ENCODE results near the gene TRAPPC12.
"Not testable (repeated sequence)": the region's sequence is repeated elsewhere in the genome, so short reads cannot be mapped to it uniquely, and the experiment has no call there.

TRAPPC12 gene

GRCh38 chr2:3487028-3487425 is 107.5 kb downstream of the TRAPPC12 start:
- no peak for DNase-seq (ENCODE audit: low read depth)

- DNase-seq (ENCODE audit: low read depth): no peak
These were observed 107.9 kb downstream of the TRAPPC12 start for GRCh38 chr2:3487432-3487831.

- DNase-seq (ENCODE audit: low read depth): no peak
These were observed 108.6 kb downstream of the TRAPPC12 start for GRCh38 chr2:3488061-3488531.

GRCh38 chr2:3488855-3489763 is 109.6 kb downstream of the TRAPPC12 start:
- DNase-seq (ENCODE audit: low read depth): no peak

DNA sequence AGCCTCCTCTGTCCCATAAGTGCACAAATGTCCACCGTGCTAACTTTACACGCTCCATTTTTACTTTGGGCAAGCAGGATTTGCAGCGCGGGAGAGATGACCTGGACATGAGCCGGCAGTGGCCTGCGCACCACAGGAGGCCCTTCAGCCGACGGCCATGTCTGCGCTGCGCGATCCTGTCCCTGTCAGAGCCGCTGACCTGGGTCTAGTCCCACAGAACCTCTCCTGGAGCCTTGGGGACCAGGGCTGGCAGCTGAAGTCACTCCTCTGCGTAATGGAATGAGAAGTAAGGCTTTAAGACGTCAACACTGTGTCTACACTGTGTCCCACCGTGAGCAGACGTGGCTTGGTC is 110.2 kb downstream of the TRAPPC12 start:
- no peak for DNase-seq (ENCODE audit: low read depth)

- no peak for DNase-seq (ENCODE audit: low read depth)
These were observed 111.0 kb downstream of the TRAPPC12 start for GRCh38 chr2:3490191-3491170.

DNA sequence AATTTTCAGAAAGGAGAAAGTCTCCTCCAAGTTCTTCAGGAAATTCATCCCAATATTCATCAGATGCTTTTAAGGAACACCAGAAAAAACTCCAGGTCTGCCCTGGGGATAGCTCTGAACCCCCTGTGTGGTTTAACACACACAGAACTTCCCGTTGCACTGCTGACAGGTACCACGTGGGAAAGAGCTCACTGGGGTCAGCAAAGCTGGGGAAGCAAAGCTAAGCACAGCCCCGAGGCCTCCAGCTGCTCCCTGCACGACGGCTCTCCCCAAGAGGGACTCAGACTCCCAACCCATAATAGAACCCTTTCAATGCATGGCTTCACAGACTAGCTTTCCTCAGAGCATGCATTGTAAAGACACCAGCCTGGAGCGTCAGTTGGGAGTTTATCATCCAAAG is 111.8 kb downstream of the TRAPPC12 start:
- no peak for DNase-seq (ENCODE audit: low read depth)

DNA sequence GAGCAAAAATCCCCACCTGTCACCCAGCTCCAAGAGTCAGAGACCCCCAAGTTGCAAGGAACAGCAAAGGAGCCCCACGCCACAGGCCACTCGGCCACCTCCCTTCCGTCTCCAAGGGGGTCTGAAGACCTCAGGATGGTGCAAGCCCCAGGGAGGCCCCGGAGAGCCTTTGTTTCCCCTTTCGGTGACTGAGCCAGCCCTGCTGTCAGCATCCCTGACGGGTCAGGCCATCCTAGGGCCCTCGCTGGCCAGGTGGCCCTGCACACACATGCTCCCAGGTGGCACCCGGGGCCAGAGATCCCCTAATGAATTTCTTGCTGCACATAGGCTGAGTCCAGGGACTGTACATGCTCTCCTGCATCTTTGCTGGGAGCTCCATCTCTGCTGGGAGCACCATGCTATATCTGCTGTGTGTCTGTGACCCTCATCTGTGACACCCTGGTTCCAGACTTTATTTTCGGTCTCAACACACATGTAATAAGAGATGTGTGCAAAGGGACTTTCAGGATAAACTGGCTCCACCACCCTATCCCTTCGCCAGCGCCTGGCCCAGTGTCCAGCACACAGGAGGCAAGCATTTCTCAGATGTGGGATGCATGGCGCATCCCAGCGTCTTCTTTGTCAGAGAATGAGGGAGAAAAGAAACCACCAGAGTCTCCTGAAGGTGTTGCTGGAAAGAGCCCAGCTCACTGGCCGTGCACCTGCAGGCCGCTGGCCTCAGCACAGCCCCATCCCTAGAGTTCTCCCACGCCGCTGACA is 112.4 kb downstream of the TRAPPC12 start:
- no peak for DNase-seq (ENCODE audit: low read depth)

DNA sequence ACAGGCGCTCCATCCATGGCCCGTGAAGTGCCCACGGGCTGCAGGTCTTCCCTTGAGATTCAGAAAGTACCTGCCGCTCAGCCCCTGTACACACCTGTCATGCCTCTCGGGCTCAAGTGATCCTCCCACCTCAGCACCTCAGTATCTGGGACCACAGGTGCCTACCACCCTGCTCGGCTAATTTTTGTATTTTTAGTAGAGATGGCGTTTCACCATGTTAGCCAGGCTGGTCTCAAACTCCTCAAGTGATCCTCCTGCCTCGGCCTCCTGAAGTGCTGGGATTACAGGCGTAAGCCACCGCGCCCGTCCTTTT is 112.9 kb downstream of the TRAPPC12 start:
- DNase-seq (ENCODE audit: low read depth): not testable (repeated sequence)

- DNase-seq (ENCODE audit: low read depth): no peak
These were observed 113.6 kb downstream of the TRAPPC12 start for GRCh38 chr2:3492951-3493614.

GRCh38 chr2:3493615-3494007 is 114.1 kb downstream of the TRAPPC12 start:
- no peak for DNase-seq (ENCODE audit: low read depth)

DNA sequence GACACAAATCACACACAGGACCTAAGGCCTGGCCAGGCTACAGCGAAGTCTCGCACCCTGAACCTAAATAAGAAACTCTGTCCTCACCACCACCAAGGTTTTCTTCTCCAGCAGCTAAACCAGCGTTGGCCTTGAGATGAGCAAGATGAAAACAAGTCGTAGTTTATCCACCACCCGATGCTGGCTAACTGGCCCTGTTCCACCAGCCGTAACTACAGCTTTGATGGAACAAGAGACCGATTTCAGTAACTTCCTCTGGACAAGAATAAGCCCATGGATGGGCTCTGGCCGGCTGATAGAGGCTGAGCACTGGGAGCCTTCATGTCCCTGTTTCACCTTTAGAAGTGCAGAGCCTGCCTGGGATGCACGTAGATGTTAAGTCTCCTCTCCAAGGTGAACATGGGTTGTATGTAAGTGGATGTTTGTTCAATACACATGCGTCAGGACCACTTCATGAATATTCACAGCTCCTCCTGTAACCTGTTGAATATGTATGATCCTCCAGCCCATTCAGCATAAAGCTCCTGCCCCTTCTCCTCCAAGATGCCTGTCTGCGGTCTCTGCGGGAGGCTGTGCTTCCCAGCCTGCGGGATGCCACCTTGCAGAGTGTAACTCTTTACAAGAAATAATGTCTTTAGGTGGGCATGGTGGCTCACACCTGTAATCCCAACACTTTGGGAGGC is 115.6 kb downstream of the TRAPPC12 start:
- no peak for DNase-seq (ENCODE audit: low read depth)

GRCh38 chr2:3496708-3497080 is 117.2 kb downstream of the TRAPPC12 start:
- not testable (repeated sequence) for DNase-seq (ENCODE audit: low read depth)

- no peak for DNase-seq (ENCODE audit: low read depth)
These were observed 119.4 kb downstream of the TRAPPC12 start for GRCh38 chr2:3498783-3499394.

- DNase-seq (ENCODE audit: low read depth): no peak
These were observed 120.9 kb downstream of the TRAPPC12 start for GRCh38 chr2:3500326-3500899.

DNA sequence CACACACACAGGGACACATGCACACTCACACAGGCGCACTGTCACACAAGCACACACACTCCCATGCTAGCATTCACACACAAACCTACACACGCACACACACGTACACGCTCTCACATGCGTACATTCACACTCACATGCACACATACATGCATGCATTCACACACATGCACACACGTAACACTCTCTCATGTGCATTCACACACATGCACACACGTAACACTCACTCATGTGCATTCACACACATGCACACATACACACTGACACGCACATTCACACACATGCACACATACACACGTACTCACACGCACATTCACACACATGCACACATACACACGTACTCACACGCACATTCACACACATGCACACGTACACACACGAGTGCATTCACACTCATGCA is 123.6 kb downstream of the TRAPPC12 start:
- no peak for DNase-seq (ENCODE audit: low read depth)

DNA sequence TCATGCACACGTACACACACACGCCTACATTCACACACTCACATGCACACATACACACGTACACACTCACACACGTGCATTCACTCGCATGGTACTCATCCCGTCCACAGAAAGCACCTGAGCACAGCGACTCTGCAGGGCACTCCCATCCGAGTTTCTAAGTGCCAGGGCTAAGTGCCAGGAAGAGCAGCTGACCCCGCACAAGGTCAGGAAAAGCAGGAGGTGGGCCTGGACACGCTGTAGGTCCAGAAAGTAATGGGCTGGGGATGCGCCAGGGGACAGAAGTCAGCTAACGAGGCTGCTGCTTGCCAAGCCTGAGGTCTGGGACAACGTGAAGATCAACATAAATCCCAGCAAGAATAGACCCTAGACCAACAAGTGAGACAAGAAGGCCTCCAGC is 124.0 kb downstream of the TRAPPC12 start:
- DNase-seq (ENCODE audit: low read depth): no peak

DNA sequence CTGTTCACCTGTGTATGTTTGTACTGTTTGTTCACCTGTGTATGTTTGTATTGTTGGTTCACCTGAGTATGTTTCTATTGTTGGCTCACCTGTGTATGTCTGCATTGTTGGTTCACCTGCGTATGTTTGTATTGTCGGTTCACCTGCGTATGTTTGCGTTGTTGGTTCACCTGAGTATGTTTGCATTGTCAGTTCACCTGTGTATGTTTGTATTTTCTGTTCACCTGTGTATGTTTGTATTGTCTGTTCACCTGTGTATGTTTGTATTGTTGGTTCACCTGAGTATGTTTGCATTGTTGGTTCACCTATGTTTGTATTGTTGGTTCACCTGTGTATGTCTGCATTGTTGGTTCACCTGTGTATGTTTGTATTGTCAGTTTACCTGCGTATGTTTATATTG is 125.2 kb downstream of the TRAPPC12 start:
- DNase-seq (ENCODE audit: low read depth): no peak

- DNase-seq (ENCODE audit: low read depth): no peak
These were observed 126.3 kb downstream of the TRAPPC12 start for GRCh38 chr2:3505771-3506170.

DNA sequence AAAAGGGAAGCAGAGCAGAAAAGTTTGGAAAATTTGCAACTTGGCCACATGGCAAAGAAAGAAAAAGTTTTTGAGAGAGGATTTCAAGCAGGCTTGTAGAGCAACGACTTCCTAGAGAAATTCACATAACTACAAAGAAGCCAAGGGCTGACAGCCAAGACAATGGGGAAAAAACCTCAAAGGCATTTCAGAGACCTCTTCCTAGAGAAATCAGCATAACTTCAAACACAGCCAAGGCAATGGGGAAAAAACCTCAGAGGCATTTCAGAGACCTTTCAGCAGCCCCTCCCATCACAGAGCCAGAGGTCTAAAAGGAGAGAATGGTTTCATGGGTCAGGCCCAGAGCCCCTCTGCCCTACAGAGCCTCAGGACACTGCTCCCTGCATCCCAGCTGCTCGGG is 132.6 kb downstream of the TRAPPC12 start:
- DNase-seq (ENCODE audit: low read depth): no peak

Measured in stimulated activated CD8-positive, alpha-beta memory T cell treated with anti-CD3 and anti-CD28 coated beads, Interleukin-4, amount 100 ng/mL, for 24 hours (primary cell).